Measurements from ENCODE around the gene MAP1LC3B. TPM values are rescaled to one million over a fixed set of nuclear protein-coding genes. Genes with fewer than 3 reads are reported as not detected.
"Not testable (repeated sequence)": the region's sequence is repeated elsewhere in the genome, so short reads cannot be mapped to it uniquely, and the experiment has no call there.

Gene MAP1LC3B
- total and polyA plus RNA-seq, 2 of the 8 experiments (the other 6 are each of a cell fraction or from before 2014, with no cell fraction given): 29.5 to 48.5 TPM

- peaks cover 4 to 15% of the 10 kb centered on the region in 2 experiments for H4K20me1 ChIP-seq (replicated peaks in 1 of 2; ENCODE audit: control insufficient read depth in 1 of 2, insufficient read depth in 2 of 2, low read length in 2 of 2)
Observed at GRCh38 chr16:87379312-87379752, 12.8 kb upstream of the MAP1LC3B start.

More at GRCh38 chr16:87379312-87379752, 12.8 kb upstream of the MAP1LC3B start:
- H4K5ac ChIP-seq (ENCODE audit: insufficient read length, low read depth, low read length); H2BK20ac ChIP-seq (ENCODE audit: low read length); H2BK12ac ChIP-seq (ENCODE audit: low read depth, low read length); H3K9me3 ChIP-seq (ENCODE audit: insufficient read depth in 2 of 2, low read depth in 1 of 2, low read length in 1 of 2); H3K27ac ChIP-seq (ENCODE audit: low read depth, low read length); H3K27me3 ChIP-seq (replicated peaks in 1 of 4; ENCODE audit: control insufficient read depth in 3 of 4, extremely low read depth in 1 of 4, insufficient read depth in 3 of 4, low read length in 3 of 4); FAIRE-seq; H3K23ac ChIP-seq (ENCODE audit: insufficient read length); H4K91ac ChIP-seq (replicated peaks; ENCODE audit: insufficient read length, low read length); DNase-seq (ENCODE audit: low read depth in 1 of 2, low spot score in 2 of 2); H3K36me3 ChIP-seq (ENCODE audit: control insufficient read depth in 2 of 4, insufficient read depth in 4 of 4, low read length in 3 of 4); H3K9ac ChIP-seq (replicated peaks in 1 of 4; ENCODE audit: extremely low read depth in 1 of 4, low read depth in 3 of 4, low read length in 3 of 4); H3K4me1 ChIP-seq (replicated peaks in 1 of 4; ENCODE audit: control insufficient read depth in 3 of 4, insufficient read depth in 4 of 4, low read length in 3 of 4); H4K8ac ChIP-seq (ENCODE audit: extremely low read depth, insufficient read depth, low read length); H3K79me1 ChIP-seq (ENCODE audit: low read depth, low read length); H3K56ac ChIP-seq (replicated peaks; ENCODE audit: insufficient read length, low read depth, low read length); H3K18ac ChIP-seq (ENCODE audit: extremely low read depth, low read length); H3K23me2 ChIP-seq (ENCODE audit: low read depth, low read length); H2AK5ac ChIP-seq (ENCODE audit: low read depth, low read length); H3K4ac ChIP-seq (replicated peaks; ENCODE audit: insufficient read length, low read depth, low read length); H2BK5ac ChIP-seq (ENCODE audit: low read depth, low read length); H3K4me2 ChIP-seq (ENCODE audit: insufficient read depth in 1 of 2, low read depth in 2 of 2, low read length in 2 of 2); H3K14ac ChIP-seq (ENCODE audit: insufficient read length); H2BK15ac ChIP-seq (ENCODE audit: low read length); H3K4me3 ChIP-seq (ENCODE audit: extremely low read depth in 1 of 4, insufficient read depth in 2 of 4, low read depth in 3 of 4, low read length in 4 of 4); H2BK120ac ChIP-seq (replicated peaks; ENCODE audit: low read depth, low read length); H2AFZ ChIP-seq (ENCODE audit: low read length): not testable (repeated sequence)
- 91% methylated on average over 3 of the region's 3 CpGs; no CpG with 5 or more reads in 1 of the 2 experiments for WGBS, 2 experiments (ENCODE audit: extremely low coverage in 1 of 2, insufficient coverage in 1 of 2, insufficient read length in 1 of 2, insufficient replicate concordance in 2 of 2, low coverage in 1 of 2, low lambda C conversion rate in 2 of 2, missing lambda C conversion rate in 1 of 2)
- peaks cover 0 to 56% of the 10 kb centered on the region in 2 experiments; a peak in 3 of 4 replicates for H3K79me2 ChIP-seq (ENCODE audit: control insufficient read depth in 1 of 2, insufficient read depth in 2 of 2, low read length in 2 of 2)
- ChIA-PET CTCF (ENCODE audit: partially characterized antibody) (interaction anchor here (0.8 to 1.2 kb wide), 3 partner anchors 9 to 64 kb away, joined by 3 to 4 read pairs (median 3); no protein-coding TSS in a partner anchor), POLR2A (ENCODE audit: partially characterized antibody) (interaction anchor here (0.7 to 1.1 kb wide), 3 partner anchors 9 to 744 kb away, joined by 3 to 5 read pairs (median 4); no protein-coding TSS in a partner anchor)
